ENCODE results near the gene LHX2. TPM values are rescaled to one million over a fixed set of nuclear protein-coding genes. Genes with fewer than 3 reads are reported as not detected.

Gene LHX2
- total RNA-seq, 4 donors from 2014 or later = 0.22 TPM; not detected in 3

DNA sequence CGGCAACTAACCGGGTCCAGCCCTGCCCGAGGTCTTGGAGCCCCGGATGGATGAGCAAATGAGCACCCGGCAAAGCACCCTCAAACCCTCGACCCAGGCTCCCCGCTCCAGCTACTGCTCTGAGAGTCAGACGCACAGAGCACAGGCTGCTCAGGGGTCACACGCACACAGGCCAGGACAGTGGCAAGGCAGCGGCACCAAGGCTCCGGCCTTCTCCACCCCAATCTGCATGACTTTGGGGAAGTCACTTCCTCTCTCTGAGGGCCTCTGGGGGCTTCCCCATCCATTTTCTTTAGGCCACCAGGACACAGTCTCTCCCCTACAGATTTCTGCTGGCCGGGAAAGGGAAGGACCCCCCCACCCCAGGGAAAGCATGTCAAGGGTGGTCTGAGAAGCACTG, 18.0 kb downstream of the LHX2 start:
- WGBS, 2 donors = 80% methylated on average over 11 of the region's 12 CpGs; no CpG with 5 or more reads in 1 of the 2 donors
- H3K27me3 ChIP-seq = peaks cover 0 to 94% (median 4%) of the 10 kb centered on the region in 4 donors
- no peak for DNase-seq

DNA sequence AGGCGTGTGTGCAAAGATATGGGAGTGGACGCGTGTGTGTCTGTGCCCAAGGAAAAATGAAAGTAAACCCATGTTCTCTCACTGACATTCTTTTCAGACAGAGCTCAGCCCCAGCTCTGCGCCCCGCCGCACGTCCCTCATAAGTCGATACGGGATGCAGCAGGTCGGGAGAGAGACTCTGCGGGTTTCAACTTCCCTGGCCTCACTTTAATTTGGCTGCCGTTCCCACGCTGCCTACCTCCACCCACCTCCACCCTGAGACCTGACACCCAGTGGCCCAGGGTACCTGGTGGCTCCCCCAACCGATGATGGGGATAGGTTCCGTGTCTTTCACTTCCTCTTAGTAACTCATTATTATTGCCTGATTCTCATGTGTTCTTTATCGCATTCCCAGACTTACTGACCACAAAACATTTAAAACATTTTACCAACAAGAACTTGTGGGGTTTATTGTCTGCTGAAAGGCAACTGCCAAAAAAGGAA, 19.4 kb downstream of the LHX2 start:
- DNase-seq = no peak
- Histone ChIP-seq H3K27ac (no peak overlapping the region), H3K4me1 (peaks cover 0 to 5% (median 0%) of the 10 kb centered on the region in 3 donors), H3K36me3 (no peaks in the 10 kb centered on the region), H3K9me3 (no peaks in the 10 kb centered on the region), H3K4me3 (no peak overlapping the region), H3K27me3 (peaks cover 0 to 94% (median 4%) of the 10 kb centered on the region in 4 donors)
- TF ChIP-seq, protein P1, sequence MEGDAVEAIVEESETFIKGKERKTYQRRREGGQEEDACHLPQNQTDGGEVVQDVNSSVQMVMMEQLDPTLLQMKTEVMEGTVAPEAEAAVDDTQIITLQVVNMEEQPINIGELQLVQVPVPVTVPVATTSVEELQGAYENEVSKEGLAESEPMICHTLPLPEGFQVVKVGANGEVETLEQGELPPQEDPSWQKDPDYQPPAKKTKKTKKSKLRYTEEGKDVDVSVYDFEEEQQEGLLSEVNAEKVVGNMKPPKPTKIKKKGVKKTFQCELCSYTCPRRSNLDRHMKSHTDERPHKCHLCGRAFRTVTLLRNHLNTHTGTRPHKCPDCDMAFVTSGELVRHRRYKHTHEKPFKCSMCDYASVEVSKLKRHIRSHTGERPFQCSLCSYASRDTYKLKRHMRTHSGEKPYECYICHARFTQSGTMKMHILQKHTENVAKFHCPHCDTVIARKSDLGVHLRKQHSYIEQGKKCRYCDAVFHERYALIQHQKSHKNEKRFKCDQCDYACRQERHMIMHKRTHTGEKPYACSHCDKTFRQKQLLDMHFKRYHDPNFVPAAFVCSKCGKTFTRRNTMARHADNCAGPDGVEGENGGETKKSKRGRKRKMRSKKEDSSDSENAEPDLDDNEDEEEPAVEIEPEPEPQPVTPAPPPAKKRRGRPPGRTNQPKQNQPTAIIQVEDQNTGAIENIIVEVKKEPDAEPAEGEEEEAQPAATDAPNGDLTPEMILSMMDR (IDR thresholded peaks at IDR 0.05) = no peak
- no peak for TF ChIP-seq POLR2A (IDR thresholded peaks at IDR 0.05)
- intact Hi-C loops (cut with DNase I) = no loop called here
- WGBS, 2 donors = 47 to 65% methylated on average over 16 of the region's 16 CpGs

More for the DNA sequence above, 18.0 kb downstream of the LHX2 start:
- H3K4me3 ChIP-seq = no peak overlapping the region
- intact Hi-C loops (cut with DNase I) = no loop called here
- H3K9me3 ChIP-seq = no peaks in the 10 kb centered on the region
- H3K27ac ChIP-seq = no peak overlapping the region
- peaks cover 0 to 5% (median 0%) of the 10 kb centered on the region in 3 donors for H3K4me1 ChIP-seq
- no peak for TF ChIP-seq POLR2A (IDR thresholded peaks at IDR 0.05)
- TF ChIP-seq, protein P1 (IDR thresholded peaks at IDR 0.05) = no peak
- no peaks in the 10 kb centered on the region for H3K36me3 ChIP-seq

DNA sequence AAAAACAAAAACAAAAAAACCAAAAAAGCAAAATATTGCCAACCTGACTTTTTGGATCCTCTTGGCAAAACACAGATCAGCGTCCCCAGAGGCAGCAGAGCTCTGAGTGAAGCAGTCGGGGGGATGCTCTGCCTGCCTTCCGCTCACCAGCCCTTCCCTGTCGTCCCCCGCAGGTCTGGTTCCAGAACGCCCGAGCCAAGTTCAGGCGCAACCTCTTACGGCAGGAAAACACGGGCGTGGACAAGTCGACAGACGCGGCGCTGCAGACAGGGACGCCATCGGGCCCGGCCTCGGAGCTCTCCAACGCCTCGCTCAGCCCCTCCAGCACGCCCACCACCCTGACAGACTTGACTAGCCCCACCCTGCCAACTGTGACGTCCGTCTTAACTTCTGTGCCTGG, 20.7 kb downstream of the LHX2 start:
- intact Hi-C loops (cut with DNase I) = no loop called here
- Histone ChIP-seq H3K4me1 (peaks cover 0 to 5% (median 0%) of the 10 kb centered on the region in 3 donors), H3K27me3 (peaks cover 0 to 99% (median 4%) of the 10 kb centered on the region in 4 donors), H3K9me3 (no peaks in the 10 kb centered on the region), H3K4me3 (no peak overlapping the region), H3K36me3 (no peaks in the 10 kb centered on the region), H3K27ac (no peak overlapping the region)
- TF ChIP-seq POLR2A (IDR thresholded peaks at IDR 0.05) = no peak
- TF ChIP-seq, protein P1 (IDR thresholded peaks at IDR 0.05) = no peak
- WGBS, 2 donors = 8 to 15% methylated on average over 12 to 23 of the region's 24 CpGs
- DNase-seq = no peak

DNA sequence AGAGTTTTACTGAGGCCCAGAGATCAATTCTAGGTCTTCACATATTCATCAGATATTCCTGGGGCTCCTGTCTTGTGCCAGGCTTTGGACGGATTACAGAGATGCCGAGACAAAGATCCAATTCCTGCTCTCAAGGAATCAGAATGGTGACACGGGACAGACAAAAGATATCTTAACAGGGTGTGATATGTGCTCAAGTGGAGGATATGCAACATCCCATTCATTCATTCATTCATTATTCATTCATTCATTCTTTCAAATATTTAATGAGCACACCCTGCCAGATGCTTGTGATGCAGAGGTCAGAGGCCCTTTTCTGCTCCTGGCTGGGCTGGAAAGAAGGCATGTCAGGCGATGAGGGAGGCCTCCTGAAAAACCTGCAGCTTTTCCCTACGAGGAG, 21.8 kb downstream of the LHX2 start:
- peaks cover 0 to 5% (median 0%) of the 10 kb centered on the region in 3 donors for H3K4me1 ChIP-seq
- H3K27ac ChIP-seq = no peak overlapping the region
- TF ChIP-seq, protein P1 (IDR thresholded peaks at IDR 0.05) = no peak
- TF ChIP-seq POLR2A (IDR thresholded peaks at IDR 0.05) = no peak
- intact Hi-C loops (cut with DNase I) = no loop called here
- H3K27me3 ChIP-seq = peaks cover 0 to 99% (median 4%) of the 10 kb centered on the region in 4 donors
- DNase-seq = no peak
- H3K4me3 ChIP-seq = no peak overlapping the region
- no peaks in the 10 kb centered on the region for H3K36me3 ChIP-seq
- no peaks in the 10 kb centered on the region for H3K9me3 ChIP-seq
- WGBS, 2 donors = 76 to 91% methylated on average over 5 of the region's 5 CpGs

DNA sequence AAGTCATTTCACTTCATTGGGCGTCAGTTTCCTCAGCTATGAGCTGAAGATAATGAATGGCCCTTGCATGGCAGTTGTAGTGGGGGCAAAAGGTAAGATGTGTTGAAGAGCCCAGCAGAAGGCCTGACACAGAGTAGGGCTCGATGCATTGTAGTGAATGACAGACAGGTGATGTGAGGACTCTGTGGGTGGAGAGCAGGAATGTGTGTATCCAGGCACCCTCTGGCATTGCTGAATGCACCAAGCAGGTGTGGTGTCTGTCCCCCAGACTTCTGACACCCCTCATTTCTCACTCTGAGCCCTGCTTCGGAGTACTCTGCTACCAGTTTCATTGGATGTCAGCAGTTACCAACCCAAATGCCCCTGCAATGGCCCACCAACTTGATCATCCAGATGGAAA, 22.4 kb downstream of the LHX2 start:
- Histone ChIP-seq H3K36me3 (no peaks in the 10 kb centered on the region), H3K9me3 (no peaks in the 10 kb centered on the region), H3K4me1 (peaks cover 0 to 5% (median 0%) of the 10 kb centered on the region in 3 donors), H3K27me3 (peaks cover 0 to 97% (median 4%) of the 10 kb centered on the region in 4 donors), H3K4me3 (no peak overlapping the region), H3K27ac (no peak overlapping the region)
- intact Hi-C loops (cut with DNase I) = no loop called here
- 75 to 79% methylated on average over 3 of the region's 3 CpGs for WGBS, 2 donors
- DNase-seq = no peak
- TF ChIP-seq, protein P1 (IDR thresholded peaks at IDR 0.05) = no peak
- TF ChIP-seq POLR2A (IDR thresholded peaks at IDR 0.05) = no peak

Data from esophagus squamous epithelium (tissue), 5 donors.